WTC11 (cell line): Measurements from ENCODE around the gene FNDC3B.

Experiments
- STAT6 ChIP-seq: sonication (generic); formaldehyde crosslinking; conservative IDR thresholded peaks from 2 replicates; pipeline ENCODE4 v1.8.1; 2023; ENCODE audit warnings: mild to moderate bottlenecking, low read depth, missing genetic modification reagents, moderate library complexity
- ZSCAN18 ChIP-seq: fragments of 250-450 bp; sonication (Bioruptor Pico); IDR thresholded peaks from 2 replicates; pipeline ENCODE4 v2.1.2; 2022; ENCODE audit warnings: mild to moderate bottlenecking, moderate library complexity
- TF ChIP-seq, protein P1 (sequence below): sonication (generic); formaldehyde crosslinking; IDR thresholded peaks from 2 replicates; pipeline ENCODE4 v1.8.1; 2023; ENCODE audit warnings: mild to moderate bottlenecking, moderate library complexity, missing genetic modification reagents
- TF ChIP-seq, protein P2 (sequence below): fragments of 200-600 bp; IDR thresholded peaks from 2 replicates; pipeline ENCODE4 v1.8.0; 2022; ENCODE audit warnings: antibody characterized with exemption

- TF ChIP-seq, protein P1, sequence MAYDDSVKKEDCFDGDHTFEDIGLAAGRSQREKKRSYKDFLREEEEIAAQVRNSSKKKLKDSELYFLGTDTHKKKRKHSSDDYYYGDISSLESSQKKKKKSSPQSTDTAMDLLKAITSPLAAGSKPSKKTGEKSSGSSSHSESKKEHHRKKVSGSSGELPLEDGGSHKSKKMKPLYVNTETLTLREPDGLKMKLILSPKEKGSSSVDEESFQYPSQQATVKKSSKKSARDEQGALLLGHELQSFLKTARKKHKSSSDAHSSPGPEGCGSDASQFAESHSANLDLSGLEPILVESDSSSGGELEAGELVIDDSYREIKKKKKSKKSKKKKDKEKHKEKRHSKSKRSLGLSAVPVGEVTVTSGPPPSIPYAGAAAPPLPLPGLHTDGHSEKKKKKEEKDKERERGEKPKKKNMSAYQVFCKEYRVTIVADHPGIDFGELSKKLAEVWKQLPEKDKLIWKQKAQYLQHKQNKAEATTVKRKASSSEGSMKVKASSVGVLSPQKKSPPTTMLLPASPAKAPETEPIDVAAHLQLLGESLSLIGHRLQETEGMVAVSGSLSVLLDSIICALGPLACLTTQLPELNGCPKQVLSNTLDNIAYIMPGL (CRISPR knock-in tag) = no peak
- TF ChIP-seq, protein P2, sequence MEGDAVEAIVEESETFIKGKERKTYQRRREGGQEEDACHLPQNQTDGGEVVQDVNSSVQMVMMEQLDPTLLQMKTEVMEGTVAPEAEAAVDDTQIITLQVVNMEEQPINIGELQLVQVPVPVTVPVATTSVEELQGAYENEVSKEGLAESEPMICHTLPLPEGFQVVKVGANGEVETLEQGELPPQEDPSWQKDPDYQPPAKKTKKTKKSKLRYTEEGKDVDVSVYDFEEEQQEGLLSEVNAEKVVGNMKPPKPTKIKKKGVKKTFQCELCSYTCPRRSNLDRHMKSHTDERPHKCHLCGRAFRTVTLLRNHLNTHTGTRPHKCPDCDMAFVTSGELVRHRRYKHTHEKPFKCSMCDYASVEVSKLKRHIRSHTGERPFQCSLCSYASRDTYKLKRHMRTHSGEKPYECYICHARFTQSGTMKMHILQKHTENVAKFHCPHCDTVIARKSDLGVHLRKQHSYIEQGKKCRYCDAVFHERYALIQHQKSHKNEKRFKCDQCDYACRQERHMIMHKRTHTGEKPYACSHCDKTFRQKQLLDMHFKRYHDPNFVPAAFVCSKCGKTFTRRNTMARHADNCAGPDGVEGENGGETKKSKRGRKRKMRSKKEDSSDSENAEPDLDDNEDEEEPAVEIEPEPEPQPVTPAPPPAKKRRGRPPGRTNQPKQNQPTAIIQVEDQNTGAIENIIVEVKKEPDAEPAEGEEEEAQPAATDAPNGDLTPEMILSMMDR = no peak
- no peak for TF ChIP-seq STAT6 (CRISPR knock-in tag)
- no peak for TF ChIP-seq ZSCAN18 (CRISPR knock-in tag)
Observed at GRCh38 chr3:172294223-172294806, 254.9 kb downstream of the FNDC3B start.
